Inflammatory macrophage treated with lipopolysaccharide for 1 hour (primary cell): ENCODE results near the gene IKBKE.
"Not testable (repeated sequence)": the region's sequence is repeated elsewhere in the genome, so short reads cannot be mapped to it uniquely, and the experiment has no call there.

ENCODE experiments used
- DNase-seq, 2 donors: peaks; one replicate each; pipeline ENCODE4 v3.0.0-alpha.2; 2020 to 2022

Gene IKBKE

GRCh38 chr1:206476591-206476990, 6.3 kb downstream of the IKBKE start:
- DNase-seq: no peak

- no peak for DNase-seq
Measured at GRCh38 chr1:206477110-206477509, 6.8 kb downstream of the IKBKE start.

- no peak for DNase-seq
Measured at GRCh38 chr1:206477581-206478380, 7.5 kb downstream of the IKBKE start.

- DNase-seq: no peak
Measured at GRCh38 chr1:206478746-206479145, 8.5 kb downstream of the IKBKE start.

- peak; percentile 46 to 84 for DNase-seq
Measured at GRCh38 chr1:206479183-206480125, 9.2 kb downstream of the IKBKE start.

GRCh38 chr1:206480211-206480610, 9.9 kb downstream of the IKBKE start:
- no peak for DNase-seq

GRCh38 chr1:206482611-206483010, 12.3 kb downstream of the IKBKE start:
- no peak for DNase-seq

GRCh38 chr1:206483864-206484263, 13.6 kb downstream of the IKBKE start:
- not testable (repeated sequence) for DNase-seq

- no peak for DNase-seq
Measured at GRCh38 chr1:206484901-206485300, 14.6 kb downstream of the IKBKE start.

GRCh38 chr1:206486995-206487788, 16.9 kb downstream of the IKBKE start:
- peak; percentile 60 to 76 for DNase-seq

GRCh38 chr1:206487970-206488369, 17.7 kb downstream of the IKBKE start:
- DNase-seq: no peak

GRCh38 chr1:206488466-206488865, 18.2 kb downstream of the IKBKE start:
- DNase-seq: peak; percentile 38 to 86

- DNase-seq: peak in 1 of 2 donors; percentile 85
Measured at GRCh38 chr1:206489980-206490770, 19.9 kb downstream of the IKBKE start.

GRCh38 chr1:206490771-206491405, 20.6 kb downstream of the IKBKE start:
- no peak for DNase-seq

- DNase-seq: no peak
Measured at GRCh38 chr1:206491616-206492015, 21.3 kb downstream of the IKBKE start.

GRCh38 chr1:206492589-206492988, 22.3 kb downstream of the IKBKE start:
- no peak for DNase-seq

GRCh38 chr1:206493279-206493678, 23.0 kb downstream of the IKBKE start:
- DNase-seq: no peak

- no peak for DNase-seq
Measured at GRCh38 chr1:206495011-206495461, 24.8 kb downstream of the IKBKE start.

GRCh38 chr1:206495493-206496046, 25.3 kb downstream of the IKBKE start:
- DNase-seq: peak; percentile 71 to 93

- DNase-seq: peak; percentile 89 to 94
Measured at GRCh38 chr1:206496131-206496793, 26.0 kb downstream of the IKBKE start.
